Nasal cavity respiratory epithelium epithelial cell of viscerocranial mucosa (primary cell): ENCODE measurements around the gene HLA-DQB2. TPM values are rescaled to one million over a fixed set of nuclear protein-coding genes. Genes with fewer than 3 reads are reported as not detected.

Source experiments
- total RNA-seq: library from RNA; depleted of rRNA; stranded (reverse); fragments of >200 nt; gene quantifications from 2 replicates; pipeline ENCODE4 v1.2.3, GENCODE V29; 2014

Gene HLA-DQB2
- not detected in 2 replicates for total RNA-seq

DNA sequence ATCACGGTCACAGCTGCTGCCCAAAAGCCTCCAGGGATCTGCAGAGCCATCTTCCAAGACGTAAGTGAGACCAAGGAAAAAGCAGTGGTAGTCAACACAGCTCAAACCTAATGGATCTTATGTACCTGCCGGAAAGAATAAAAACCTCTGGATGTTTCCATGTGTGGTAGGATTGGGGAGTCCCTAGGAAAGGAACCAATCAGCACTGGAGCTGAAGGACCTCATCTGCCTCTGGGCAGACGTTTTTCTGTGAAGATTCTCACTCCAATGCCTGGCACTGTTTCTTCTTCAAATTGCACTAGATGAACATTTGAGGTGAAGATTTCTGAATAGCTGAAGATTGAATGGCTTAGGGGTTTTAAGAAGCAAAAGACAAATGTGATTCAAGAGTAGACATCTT lies at the start of gene HLA-DQB2:
HLA-DQB2 (minus strand) TSS at position 112 of the 400 bp plus-strand sequence; CDS start at position 50, 62 bp downstream.

DNA sequence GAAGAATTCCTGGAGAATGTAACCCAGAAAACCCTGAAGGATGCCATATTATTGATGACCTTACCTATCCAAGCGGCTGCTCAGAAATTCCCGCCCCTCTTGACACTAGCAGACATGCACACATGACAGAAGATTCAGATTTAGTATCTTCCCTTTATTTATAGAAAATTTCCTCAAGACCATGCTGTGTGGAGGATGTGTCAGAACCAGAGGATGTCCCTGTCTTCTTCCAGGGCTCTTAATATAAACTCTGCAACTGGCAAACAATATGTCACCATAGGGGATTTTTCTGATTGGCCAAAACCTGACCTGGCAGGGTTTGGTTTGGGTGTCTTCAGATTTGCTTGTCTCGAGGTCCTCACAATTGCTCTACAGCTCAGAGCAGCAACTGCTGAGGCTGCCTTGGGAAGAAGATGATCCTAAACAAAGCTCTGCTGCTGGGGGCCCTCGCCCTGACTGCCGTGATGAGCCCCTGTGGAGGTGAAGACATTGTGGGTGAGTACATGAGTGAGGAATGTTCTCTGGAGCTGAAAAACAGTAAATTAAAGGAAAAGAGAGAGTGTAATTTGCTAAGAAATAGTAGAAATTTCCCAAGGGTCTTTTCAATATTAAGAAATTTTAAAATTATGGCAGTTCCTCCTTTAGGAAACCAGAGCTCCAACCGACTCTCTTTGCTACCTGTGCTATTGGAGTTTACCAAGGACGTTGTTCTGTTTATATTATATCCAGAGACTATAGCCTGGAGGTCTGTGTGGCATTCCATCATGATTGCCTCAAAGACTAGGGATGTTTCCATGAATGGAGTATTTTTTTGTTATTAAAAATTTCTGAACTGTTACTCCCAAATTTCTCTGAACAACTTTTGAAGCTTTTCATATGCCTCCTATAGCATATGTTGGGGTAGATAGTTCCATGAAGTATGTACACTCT lies 22.0 kb downstream of the HLA-DQB2 start, which contains the start of gene HLA-DQA2:
HLA-DQA2 (plus strand) TSS at position 361 of the 930 bp plus-strand sequence; CDS start at position 414, 53 bp downstream.

Other genes with a start within 250 kb of the HLA-DQB2 start
- not detected in 2 replicates for gene HLA-DRB5, start 233.2 kb downstream of the HLA-DQB2 start, total RNA-seq
- 0.21 TPM in 1 of 2 replicates, not detected in the other for gene HLA-DRB1, start 173.7 kb downstream of the HLA-DQB2 start, total RNA-seq
- not detected in 2 replicates for gene HLA-DQA1, start 126.1 kb downstream of the HLA-DQB2 start, total RNA-seq
- gene HLA-DQB1, start 96.9 kb downstream of the HLA-DQB2 start, total RNA-seq = not detected in 2 replicates
- not detected in 2 replicates for gene HLA-DQA2, start 22.1 kb downstream of the HLA-DQB2 start, total RNA-seq
- gene HLA-DOB, start 53.5 kb upstream of the HLA-DQB2 start, total RNA-seq = 1.0 and 1.1 TPM in 2 replicates
- gene TAP2, start 75.2 kb upstream of the HLA-DQB2 start, total RNA-seq = 23.6 and 66.8 TPM in 2 replicates
- 12.6 and 29.1 TPM in 2 replicates for gene PSMB8, start 80.5 kb upstream of the HLA-DQB2 start, total RNA-seq
- gene TAP1, start 90.2 kb upstream of the HLA-DQB2 start, total RNA-seq = 48.9 and 63.9 TPM in 2 replicates
- 1.4 and 8.9 TPM in 2 replicates for gene PSMB9, start 90.7 kb upstream of the HLA-DQB2 start, total RNA-seq
- gene HLA-DMB, start 177.5 kb upstream of the HLA-DQB2 start, total RNA-seq = 0.71 TPM in 1 of 2 replicates, not detected in the other
- 0.68 and 2.4 TPM in 2 replicates for gene HLA-DMA, start 189.6 kb upstream of the HLA-DQB2 start, total RNA-seq
- 95.7 and 134 TPM in 2 replicates for gene BRD2, start 205.1 kb upstream of the HLA-DQB2 start, total RNA-seq
- gene HLA-DOA, start 246.1 kb upstream of the HLA-DQB2 start, total RNA-seq = 0.07 TPM in 1 of 2 replicates, not detected in the other